Eye (tissue), 1 donor: ENCODE measurements around the gene VWF.
"Not testable (repeated sequence)": the region's sequence is repeated elsewhere in the genome, so short reads cannot be mapped to it uniquely, and the experiment has no call there.

Experiments used
- DNase-seq: peaks from one replicate; pipeline ENCODE4 v3.0.0-alpha.2; 2015

Gene VWF

DNA sequence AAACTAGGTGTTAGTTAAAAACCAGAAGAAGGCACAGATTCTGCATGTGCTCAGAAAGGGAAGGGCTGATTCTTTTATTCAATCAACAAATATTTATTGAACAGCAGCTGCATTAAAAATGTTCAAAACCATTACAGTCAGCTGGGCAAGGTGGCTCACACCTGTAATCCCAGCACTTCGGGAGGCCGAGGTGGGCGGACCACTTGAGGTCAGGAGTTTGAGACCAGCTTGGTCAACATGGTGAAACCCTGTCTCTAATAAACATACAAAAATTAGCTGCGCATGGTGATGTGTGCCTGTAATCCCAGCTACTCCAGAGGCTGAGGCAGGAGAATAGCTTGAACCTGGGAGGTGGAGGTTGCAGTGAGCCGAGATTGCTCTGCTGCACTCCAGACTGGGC, 22.4 kb downstream of the VWF start:
- DNase-seq, result not testable (repeated sequence)

DNA sequence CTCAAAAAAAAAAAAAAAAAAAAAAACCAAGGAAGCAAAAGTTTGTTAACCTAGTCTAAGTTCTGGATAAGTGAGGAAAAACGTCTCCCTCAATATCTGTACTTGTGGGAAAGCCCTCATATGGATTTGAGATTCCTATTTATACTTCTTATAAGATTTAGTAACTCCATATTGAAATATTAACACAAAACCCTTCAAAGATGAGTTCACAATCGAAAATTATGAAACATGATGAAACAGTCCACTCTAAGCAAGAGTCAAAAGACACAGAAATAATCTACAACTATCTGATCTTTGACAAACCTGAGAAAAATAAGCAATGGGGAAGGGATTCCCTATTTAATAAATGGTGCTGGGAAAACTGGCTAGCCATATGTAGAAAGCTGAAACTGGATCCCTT, 25.2 kb downstream of the VWF start:
- no peak for DNase-seq

- DNase-seq, result no peak
These were observed 27.1 kb downstream of the VWF start for GRCh38 chr12:6097411-6097810.

GRCh38 chr12:6096527-6096926, 27.9 kb downstream of the VWF start:
- no peak for DNase-seq

DNA sequence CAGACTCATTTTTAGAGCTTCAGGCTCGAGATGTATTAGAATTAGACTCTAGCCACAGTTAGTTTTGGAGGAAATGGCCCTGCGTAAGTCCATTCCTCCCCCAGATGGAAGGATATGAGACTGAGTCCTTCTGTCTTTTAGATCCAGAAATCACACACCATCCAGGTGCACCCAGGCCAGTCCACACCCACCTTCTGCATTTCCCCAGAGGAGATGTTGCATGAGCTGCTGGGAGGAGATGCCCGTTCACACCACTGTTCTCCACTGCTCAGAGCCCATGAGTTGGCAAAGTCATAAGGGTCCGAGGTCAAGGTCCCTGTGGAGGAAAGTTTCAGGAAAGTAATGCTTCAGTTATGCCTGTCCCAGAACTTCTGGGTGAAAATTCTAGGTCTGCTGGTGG, 29.2 kb downstream of the VWF start:
- DNase-seq, result no peak

DNA sequence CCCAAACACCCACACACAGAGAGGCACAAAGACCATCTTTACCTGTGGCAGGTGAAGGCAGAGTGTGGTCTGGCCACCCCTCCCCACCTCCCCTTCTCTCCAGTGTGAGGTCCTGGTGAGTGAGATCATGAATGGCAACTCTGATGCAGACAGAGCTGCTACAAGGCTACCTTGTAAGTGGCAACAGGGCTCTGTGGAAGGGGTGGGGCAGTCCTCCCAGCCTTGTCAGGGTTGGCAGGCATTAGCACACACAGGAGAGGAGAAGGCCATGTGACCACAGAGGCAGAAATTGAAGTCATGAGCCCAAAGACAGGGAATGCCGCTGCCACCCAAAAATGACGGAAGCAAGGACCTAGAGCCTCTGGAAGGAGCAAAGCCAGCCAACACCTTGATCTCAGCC, 30.7 kb downstream of the VWF start:
- no peak for DNase-seq

DNA sequence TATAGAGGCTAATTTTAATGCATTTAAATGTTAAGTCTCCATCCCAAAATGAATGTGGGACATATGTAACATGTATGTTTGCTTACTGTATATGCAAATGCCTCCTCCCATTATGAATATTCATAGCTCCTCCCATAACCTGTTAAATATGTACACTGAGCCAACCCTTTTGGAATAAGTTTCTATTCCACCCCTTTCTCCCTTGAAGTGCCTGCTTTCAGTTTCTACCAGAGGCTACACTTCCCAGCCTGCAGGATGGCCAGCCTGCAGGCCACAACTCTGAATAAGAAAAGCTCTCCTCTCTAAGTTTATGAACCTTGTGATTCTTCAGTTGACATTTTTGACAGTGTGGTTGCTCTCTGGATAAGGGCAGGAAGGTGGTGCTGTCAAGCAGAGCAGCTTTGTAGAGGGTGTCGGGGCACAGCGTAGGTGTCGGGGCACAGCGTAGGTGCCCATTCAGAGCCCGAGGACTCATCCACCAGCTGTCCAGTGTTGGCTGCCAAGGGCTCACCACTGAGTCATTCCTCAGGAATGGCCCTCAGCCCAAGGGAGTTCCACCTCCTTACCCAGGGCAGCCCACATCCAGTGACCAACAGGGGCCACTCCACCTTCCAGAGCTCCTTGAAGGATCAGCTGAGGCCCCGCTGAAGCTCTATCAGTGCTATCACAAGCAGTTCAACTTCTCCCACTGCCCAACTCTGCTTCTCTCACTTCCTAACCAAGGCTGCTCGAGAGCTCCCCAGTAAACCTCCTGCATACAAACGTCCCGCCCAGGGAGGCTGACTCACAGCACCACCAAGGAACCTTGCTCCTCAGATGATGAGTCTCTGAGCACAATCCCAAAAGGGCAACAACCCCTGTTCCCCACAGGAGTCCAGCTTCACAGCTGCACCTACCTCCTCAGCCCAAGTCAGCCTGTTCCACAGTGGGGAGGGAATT, 31.4 kb downstream of the VWF start:
- DNase-seq, result no peak

DNA sequence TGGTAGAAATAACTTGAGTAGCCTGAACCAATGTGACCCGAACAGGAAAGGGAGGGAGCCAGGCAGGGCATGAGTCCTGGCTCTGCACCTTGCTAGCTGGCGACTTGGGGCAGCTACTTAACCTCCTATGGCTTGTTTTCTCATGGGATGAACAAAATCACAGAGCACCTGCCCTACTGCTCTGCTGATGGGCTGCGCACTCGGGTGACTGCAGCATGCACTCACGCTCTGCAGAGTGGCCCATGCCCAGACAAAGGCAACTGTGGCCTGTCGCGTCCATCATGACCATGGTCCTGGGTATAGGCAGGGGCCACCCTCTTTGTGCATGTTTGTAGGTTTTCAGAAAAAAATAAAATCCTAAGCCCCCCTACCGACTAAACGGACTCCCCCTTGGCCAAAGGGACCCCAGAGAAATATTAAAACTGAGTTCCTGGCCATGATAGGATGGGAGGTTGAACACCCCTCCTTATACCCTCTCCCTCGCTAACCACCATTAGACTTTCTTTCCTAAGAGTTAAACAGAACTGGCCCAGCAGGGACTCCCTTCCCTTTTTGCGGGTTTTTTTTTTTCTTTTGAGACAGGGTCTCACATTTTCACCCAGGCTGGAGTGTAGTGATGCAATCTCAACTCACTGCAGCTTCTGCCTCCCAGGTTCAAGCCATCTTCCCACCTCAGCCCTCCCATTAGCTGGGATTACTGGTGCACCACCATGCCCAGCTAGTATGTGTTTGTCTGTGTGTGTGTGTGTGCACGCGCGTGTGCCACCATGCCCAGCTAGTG, 32.5 kb downstream of the VWF start:
- no peak for DNase-seq

GRCh38 chr12:6090803-6091202, 33.7 kb downstream of the VWF start:
- DNase-seq, result no peak

- DNase-seq, result no peak
These were observed 35.3 kb downstream of the VWF start for GRCh38 chr12:6088921-6089747.

DNA sequence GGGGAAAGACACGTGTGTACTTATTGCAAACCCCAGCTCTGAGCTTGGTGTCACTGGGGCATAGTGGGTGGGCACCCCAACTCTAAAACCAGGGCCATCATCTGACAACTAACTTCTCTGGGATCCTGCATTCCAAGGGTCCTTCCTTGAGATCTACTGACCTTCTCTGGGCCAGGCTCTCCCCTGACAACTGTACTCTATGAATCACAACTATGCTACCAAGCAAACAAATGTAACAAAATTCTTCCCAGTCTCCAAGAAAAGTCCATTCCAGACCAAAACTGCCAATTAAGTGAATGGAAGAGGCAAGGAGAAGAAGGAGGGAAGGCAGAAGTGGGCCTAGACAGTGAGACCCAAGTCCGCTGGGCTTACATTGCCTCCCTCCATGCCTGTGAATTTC, 38.2 kb downstream of the VWF start:
- no peak for DNase-seq

- no peak for DNase-seq
These were observed 38.6 kb downstream of the VWF start for GRCh38 chr12:6085841-6086240.

- no peak for DNase-seq
These were observed 39.5 kb downstream of the VWF start for GRCh38 chr12:6084969-6085450.

DNA sequence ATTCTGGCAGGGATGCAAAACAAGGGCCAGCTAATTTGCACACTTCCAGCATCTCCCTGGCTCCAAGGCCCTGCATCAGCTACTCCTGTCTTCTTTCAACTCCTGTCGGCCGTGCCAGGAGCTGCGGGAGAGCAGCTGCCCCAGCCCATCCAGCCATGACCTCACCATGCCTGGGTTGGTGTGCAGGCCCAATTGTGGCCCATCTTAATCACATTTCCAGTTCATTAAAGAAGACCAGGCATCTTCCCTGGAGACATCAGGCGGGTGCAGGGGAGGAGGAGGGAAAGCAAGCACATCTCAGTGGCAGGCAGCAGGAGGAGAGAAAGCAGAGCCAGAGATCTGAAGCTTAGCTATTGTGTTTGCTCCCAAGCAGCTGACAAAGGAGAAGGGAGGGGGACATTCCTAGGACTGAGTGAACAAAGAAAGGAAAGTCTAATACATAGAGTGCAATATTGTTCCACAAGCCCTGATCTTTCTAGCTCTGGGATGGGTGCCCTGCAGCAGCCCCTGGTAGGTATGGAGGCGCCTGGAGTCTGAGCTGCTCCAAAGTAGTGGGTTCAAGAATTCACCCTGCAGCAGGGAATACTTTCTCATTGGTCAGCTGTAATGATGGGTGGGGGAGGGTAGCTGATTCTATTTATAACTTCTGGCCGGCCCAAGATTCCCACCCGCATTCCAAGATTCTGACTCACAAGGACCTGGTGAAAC, 40.1 kb downstream of the VWF start:
- peak; percentile 92 for DNase-seq

GRCh38 chr12:6083601-6084000, 40.9 kb downstream of the VWF start:
- no peak for DNase-seq

- no peak for DNase-seq
These were observed 41.9 kb downstream of the VWF start for GRCh38 chr12:6082613-6083012.

DNA sequence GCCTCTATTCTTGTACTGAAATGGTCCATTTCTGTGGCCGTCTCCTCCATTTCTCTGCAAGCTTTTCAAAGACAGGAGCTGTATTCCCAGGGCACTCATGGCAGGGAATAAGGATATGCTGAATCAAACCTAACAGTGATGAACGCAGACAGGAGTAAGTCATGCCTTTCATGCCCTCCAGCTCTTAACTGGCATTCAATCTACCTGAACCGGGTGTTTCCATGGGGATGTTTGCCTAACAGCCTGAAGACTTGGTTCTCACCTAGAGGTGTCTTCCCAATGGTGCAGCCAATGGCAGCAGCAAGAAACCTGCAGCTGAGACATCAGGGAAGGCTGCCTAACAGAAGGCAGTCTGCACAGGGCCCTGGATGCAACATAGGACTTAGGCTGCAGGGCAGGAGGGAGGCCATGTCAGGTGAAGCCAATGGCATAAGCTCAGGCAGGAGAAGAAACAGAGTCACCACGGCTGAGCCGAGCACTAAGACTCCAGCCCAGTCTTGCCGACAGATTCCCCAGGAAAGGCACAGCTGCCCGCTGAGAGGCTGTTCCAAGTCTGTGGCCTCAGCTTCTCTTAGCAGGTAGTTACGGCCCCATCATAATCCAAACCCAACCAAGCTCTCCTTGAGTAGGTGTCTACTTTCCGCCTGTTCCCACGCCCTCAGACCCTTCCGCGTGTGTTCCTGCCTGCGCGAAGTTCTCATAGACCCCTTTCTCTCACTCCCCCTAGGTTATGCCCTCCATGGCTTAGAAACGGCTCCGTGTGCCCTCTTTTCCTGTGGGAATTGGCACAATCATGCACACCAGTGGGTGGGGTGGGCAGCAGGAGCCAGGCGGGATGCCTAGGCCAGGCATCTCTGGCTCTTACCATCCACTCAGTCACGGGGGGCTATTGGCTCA, 44.1 kb downstream of the VWF start:
- DNase-seq, result no peak

GRCh38 chr12:6078398-6079096, 45.9 kb downstream of the VWF start:
- peak; percentile 66 for DNase-seq

DNA sequence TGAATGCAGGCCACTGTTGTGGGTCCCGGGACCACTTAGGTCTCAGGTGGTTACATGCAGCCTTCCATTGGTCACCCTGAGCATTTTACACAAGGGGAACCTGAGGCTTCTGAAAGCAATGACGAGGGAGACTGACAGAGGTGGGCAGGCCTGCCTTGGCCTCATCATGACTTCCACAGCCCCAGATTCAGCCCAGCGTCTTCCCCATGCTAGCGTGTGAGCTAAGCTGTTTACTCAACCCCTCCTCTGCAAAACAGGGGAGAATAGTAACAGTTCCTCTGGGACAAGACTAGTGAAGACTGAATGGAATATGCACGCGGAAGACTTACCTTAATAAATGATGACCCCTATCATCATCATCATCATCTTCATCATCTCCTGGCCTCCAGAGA, 46.8 kb downstream of the VWF start:
- no peak for DNase-seq
